GM19397 (cell line): ENCODE results near the gene EDA2R.

Experiments used
- ATAC-seq: cut with Tn5 transposase; IDR thresholded peaks from one replicate; pipeline ENCODE4 v1.9.1; 2021; ENCODE audit warnings: mild to moderate bottlenecking, moderate library complexity; ENCODE audit not compliant: unreplicated experiment

The EDA2R gene

GRCh38 chrX:66547847-66548369 lies 91.0 kb downstream of the EDA2R start:
- ATAC-seq: no peak
